Esophagus muscularis mucosa (tissue), 3 donors: ENCODE data around the gene SMPD3.

Experiments used
- CTCF ChIP-seq, 3 experiments: fragments of 200-600 bp in 2 of 3; fragments of 450-650 bp in 1 of 3; sonication (generic) in 2 of 3; IDR thresholded peaks; one replicate each; pipeline ENCODE4 v1.5.1; 2017 to 2019; ENCODE audit warnings: antibody characterized with exemption in 3 of 3, mild to moderate bottlenecking in 2 of 3, moderate library complexity in 1 of 3
- EP300 ChIP-seq: sonication (generic); formaldehyde crosslinking; IDR thresholded peaks from one replicate; pipeline ENCODE4 v1.6.1; 2017; ENCODE audit warnings: antibody characterized with exemption

- TF ChIP-seq EP300 (no peak), CTCF (IDR thresholded peaks at IDR 0.05) (no peak)
Observed at GRCh38 chr16:68338326-68339119, 109.8 kb downstream of the SMPD3 start.
